ENCODE data around the gene SLCO2A1.

- no peak for TF ChIP-seq EZH2 (IDR thresholded peaks at IDR 0.05; ENCODE audit: insufficient read depth, poor library complexity, severe bottlenecking)
- TF ChIP-seq EZH2phosphoT487 (IDR thresholded peaks at IDR 0.05; ENCODE audit: insufficient read depth, low read depth), result no peak
These were observed 39.6 kb downstream of the SLCO2A1 start for GRCh38 chr3:133989936-133990702.

Data from GM23248 (cell line).